ENCODE measurements around the gene APOM.

Gene APOM

DNA sequence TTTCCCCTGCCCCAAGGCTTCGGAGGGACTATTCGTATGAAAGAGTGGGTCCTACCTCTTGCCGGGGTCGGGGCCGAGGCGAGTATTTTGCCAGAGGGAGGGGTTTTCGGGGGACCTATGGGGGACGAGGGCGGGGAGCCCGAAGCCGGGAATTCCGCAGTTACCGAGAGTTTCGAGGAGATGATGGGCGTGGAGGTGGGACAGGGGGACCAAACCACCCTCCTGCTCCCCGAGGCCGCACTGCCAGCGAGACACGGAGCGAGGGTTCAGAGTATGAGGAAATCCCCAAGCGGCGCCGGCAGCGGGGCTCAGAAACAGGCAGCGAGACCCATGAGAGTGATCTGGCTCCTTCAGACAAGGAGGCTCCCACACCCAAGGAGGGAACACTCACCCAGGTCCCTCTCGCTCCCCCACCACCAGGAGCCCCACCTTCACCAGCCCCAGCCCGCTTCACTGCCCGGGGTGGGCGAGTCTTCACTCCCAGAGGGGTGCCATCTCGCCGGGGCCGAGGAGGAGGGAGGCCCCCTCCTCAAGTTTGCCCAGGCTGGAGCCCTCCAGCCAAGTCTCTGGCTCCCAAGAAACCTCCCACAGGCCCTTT is 23.9 kb upstream of the APOM start:
- DNase-seq, result no peak

DNA sequence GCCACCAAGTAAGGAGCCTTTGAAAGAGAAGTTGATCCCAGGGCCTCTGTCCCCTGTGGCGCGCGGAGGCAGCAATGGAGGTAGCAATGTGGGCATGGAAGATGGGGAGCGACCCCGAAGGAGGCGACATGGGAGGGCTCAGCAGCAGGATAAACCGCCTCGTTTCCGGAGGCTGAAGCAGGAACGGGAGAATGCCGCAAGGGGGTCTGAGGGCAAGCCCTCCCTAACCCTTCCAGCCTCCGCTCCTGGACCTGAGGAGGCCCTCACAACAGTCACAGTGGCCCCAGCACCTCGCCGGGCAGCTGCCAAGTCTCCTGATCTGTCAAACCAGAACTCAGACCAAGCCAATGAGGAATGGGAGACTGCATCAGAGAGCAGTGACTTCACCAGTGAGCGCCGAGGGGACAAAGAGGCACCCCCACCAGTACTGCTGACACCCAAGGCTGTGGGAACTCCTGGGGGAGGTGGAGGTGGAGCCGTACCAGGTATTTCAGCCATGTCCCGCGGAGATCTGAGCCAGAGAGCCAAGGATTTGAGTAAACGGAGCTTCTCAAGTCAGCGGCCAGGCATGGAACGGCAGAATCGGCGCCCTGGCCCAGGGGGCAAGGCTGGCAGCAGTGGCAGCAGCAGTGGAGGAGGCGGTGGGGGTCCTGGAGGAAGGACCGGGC is 23.3 kb upstream of the APOM start:
- no peak for DNase-seq

DNA sequence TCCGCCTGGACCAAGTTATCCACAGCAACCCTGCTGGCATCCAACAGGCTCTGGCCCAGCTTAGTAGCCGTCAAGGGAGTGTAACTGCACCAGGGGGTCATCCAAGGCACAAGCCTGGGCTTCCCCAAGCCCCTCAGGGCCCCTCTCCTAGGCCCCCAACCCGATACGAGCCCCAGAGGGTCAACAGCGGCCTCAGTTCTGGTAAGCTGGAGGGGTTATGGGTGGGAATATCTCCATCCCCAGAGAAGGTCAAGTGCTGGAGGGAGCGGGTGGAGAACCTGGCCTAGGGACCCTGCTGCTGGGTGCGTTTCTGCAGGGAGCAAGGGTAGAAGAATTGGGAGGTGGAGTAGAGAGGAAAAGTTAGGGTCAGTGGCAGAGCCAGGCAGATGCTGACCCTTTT is 22.2 kb upstream of the APOM start:
- no peak for DNase-seq

DNA sequence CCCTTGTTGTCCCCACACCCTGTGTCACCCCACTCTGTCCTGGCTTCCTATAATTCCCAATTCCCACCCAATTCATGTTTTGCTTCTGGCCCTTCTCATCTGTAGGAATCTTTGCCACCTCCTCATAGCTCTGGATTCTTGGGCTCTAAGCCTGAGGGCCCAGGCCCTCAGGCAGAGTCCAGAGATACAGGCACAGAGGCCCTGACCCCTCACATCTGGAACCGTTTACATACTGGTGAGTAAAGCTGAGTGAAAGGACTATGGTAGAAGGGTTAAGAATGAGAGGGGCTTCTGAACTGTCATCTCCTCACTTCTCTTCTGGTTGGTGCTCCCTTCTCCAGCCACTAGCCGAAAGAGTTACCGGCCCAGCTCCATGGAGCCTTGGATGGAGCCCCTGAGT is 21.6 kb upstream of the APOM start:
- DNase-seq, result no peak

DNA sequence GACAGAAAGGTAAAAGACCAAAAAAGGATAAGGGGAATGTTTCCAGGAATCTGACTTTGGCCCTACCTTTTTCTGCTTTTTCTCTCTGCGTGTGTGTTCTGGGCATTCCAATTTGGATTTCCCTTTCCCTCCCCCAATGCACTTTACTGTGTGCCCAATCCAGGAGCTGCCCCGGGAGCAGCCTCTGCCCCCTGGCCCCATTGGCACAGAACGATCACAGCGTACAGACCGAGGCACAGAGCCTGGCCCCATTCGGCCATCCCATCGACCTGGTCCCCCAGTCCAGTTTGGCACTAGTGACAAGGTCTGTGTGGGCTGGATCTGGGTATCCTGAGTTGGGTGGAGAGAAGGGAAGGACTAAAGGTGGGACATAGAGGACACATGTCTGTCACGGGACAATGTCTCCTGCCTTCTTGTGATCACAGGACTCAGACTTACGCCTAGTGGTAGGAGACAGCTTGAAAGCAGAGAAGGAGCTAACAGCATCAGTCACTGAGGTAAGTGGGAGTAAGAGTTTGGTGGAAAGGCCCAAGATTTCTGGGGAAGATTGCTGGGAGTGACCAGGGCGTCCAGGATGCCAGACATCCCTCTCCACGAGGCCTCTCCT is 20.6 kb upstream of the APOM start:
- DNase-seq, result no peak

DNA sequence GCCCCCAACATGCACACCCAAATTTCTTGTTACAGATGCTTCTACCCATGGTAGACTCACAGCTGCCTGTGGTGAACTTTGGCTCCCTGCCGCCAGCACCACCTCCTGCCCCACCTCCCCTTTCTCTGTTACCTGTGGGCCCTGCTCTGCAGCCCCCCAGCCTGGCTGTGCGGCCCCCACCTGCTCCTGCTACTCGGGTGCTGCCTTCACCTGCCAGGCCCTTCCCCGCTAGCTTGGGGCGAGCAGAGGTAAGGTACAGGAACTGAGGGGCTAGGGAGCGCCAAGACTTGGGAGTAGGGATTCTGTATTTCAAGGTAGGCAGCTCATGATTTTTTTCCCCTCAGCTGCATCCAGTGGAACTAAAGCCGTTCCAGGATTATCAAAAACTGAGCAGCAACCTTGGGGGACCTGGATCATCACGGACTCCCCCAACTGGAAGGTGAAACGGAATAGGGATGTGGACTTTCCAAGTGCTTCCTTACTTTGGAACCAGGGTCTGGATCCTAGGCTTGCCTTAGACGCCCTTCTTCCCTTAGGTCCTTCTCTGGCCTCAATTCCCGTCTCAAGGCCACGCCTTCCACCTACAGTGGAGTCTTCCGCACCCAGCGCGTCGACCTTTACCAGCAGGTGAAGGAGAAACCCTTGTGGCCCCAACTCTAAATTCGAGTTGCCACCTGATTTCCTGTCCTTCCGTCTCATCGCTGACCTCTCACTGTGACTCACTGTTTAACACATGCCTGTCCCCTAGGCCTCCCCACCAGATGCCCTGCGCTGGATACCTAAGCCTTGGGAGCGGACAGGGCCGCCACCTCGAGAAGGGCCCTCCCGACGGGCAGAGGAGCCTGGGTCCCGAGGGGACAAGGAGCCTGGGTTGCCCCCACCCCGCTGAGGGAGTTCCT is 18.7 kb upstream of the APOM start:
- no peak for DNase-seq

DNA sequence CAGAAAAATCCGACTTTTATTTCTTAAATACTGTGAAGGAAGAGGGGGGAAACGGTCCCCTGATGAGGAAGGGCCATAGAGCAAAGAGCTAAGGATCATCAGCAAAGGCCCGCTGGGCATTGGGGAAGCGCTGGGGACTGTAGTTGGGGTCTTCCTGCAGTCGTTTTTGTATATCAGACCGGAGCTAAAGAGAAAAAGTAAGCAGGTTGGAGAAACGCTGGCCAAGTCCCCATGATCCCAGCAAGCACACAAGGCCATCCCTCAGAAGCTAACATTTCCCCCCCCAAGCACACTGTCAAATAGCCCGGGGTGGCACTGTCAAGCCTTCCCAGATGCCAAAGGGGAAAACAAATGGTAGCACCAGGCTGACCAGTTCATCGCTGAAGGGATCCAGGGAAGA is 16.7 kb upstream of the APOM start:
- no peak for DNase-seq

DNA sequence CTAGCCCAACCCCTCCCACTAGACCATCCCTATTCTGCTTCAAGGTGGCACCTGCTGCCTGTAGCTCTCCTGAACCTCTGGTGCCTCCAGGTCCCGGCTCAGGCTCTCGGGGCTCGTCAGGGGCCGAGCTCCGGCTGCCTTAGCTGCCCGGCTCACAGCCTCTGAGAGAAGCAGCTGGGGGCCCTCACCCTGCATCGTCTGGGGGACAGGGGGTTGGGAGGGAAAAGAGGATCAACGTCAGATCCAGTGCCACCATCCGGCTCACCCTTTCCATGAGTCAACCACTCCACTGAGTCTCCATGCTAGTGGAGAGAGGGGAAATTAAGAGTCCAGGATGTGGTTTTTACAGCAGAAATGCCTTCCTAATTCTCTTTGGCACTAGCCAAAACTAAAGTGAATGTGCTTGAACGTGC is 16.2 kb upstream of the APOM start:
- no peak for DNase-seq

DNA sequence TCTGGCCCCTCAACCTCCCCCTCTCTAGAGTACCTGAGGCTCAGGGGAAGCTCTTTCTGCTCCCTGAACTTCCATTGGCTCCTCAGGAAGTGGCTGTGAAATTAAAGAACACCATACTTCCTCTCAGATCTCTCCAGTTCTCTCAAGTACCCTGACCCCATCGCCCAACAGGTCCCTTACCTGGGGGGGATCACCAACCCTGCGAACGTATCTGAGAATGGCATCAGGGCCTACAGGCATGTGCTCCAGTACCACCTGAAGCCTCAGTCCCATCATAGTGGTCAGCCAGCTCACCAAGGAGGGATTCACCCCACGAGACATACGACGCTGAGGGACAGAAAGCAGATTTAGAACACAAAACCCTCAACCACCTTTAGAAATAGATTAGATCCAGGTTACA is 15.1 kb upstream of the APOM start:
- DNase-seq, result no peak

DNA sequence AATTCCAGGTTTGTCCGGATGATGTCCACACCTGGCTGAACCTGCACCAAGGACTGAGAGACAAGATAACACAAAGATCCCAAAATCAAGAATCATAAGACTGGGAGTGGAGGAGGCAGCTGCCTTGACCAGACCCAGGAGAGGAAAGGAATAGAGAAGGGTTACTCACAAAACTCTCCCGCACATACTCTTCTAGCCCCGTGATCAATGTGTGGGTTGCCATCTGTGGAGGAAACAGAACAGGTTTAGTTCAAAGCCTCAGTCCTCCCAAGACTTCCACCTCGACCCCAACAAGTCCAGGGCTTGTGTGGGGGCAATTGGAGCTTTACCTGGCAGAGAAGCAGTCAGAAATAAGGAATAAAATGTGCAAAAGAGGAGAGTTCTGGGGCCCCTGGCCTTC is 14.3 kb upstream of the APOM start:
- DNase-seq, result no peak

DNA sequence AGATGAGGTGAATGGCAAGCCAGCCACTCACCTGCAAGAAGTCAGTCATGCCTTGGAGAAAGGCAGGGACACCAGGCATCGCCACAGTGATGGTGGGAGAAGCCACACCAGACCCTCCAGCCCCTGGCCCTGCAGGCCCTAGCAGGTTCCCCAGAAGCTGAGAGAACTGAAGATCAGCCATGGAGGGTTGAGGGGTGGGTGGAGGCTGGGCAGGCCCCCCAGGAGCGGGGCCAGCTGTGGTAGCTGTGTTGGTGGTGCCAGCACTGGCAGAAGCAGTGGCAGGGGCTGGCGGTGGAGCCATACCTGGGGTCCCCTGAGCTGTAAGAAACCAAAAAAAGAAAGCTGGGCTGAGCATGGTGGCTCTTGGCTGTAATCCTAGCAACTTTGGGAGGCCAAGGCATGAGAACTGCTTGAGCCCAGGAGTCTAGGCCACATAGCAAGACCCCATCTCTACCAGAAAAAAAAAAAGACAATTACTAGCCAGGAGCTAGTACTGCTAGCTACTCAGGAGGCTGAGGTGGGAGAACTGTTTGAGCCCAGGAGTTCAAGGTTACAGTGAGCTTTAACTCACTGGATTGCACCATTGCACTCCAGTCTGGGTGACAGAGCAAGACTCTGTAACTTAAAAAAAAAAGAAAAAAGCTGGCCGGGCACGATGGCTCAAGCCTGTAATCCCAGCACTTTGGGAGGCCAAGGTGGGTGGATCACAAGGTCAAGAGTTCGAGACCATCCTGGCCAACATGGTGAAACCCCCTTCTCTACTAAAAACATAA is 12.7 kb upstream of the APOM start:
- no peak for DNase-seq

DNA sequence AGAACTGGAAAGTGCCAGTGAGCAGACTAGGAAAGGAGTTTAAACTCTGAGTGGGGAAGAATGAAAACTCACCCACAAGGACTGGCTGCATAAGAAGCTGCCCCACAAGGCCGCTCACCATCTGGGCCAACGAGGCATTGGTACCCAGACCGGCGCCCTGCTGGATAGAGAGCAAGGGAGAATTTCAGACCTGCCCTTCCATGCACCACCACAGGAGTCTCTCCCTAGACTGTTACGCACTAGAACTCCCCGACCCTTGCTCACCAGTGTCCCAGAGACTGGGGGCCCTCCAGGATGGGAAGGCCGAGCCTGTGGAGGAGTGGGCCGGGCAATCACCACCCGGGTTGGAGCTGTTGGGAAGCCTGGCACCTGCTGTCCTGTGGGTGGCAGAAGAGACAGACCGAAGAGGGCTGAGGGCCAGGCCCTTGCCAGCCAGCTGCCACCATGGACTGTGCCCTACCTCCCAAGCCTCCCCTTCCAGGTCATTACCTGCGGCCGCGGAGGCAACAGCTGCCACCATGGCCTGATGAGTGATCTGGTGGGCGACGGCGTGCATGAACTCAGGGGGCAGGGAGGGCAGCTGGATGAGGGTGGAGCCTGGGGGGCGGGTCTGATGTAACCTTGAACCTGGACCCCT is 11.8 kb upstream of the APOM start:
- DNase-seq, result no peak

DNA sequence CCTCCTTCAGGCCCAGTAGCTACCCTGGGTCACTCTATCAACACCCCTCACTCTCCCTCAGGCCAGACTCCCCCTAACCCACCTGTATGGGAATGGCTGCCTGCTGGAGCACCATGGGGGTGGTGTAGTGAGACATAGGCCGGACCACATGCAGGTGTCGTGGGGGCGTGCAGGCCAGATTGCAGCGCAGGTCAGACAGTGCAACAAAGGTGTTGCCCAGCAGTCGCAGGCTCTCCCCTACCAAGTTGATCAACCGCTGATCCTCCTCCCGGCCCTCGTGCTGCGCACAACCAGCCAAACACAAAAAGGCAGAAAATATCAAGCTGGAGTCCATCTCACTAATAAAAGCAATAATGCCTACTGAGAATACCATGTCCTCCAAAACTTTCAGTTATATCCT is 10.4 kb upstream of the APOM start:
- DNase-seq, result no peak

DNA sequence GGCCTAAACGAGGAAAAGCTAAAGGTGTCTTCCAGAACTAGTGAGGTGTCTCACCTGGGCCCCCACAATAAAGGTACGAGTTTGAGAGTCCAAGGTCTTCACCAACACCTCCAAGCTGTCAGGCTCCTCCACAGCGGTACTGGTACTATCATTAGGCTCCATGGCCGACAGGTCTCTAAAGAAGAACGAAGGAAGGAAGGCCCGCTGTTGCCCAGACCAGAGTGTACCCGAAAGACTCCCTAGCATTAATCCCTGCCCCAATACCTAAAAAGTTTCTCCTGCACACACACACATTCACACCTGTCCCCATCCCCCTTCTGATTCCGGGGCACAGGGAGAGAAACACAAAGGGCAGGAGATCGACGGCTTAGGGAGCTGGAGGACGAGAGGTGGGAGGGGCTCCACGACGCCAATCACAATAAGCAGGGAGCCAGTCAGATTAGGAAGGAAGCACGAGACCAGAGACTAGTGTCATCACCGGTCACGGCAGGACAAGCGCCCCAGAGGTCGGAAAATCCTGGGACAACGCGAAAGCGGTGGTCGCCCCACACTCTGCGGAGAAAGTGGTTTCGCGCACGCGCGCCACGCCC is 4.0 kb upstream of the APOM start:
- peak in 1 of 2 experiments; percentile 60 for DNase-seq

DNA sequence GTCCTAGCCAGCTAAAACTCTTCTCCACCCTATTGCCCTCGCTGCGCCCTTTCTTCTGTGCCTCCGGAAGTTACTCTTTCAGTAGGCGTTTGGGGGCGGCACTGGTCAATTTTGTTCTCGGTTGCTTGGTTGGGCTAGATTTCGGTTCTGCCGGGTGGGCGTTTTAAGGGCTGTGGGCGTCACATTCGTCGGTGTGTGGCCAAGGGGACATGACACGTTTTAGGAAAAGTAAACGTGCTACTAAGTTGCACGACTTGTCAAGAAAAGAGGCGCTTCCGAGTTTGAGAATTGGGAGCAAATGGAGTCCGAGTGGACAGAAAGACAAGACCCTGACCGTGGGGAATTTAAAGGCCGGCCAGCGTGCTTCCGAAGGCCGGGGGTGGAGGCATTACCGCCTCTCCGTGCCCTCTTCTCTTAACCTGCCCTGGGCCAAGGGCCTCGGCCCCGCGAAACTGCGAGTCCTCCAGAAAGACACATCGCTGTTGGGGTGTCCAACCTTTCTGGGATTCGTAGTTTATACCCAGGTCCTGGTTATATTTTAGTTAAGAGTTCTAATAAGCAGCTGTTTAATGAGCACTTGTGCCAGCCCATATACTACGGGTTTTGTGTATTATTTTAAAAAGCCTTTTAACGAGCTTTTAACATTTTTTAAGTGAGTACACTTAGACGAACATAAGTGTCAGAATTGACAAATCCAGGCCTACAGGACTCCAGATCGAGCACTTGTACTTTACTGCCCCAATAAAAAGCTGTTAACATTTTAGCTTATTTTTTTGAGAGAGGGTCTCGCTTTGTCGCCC is 2.6 kb upstream of the APOM start:
- DNase-seq, result peak; percentile 88 to 98

DNA sequence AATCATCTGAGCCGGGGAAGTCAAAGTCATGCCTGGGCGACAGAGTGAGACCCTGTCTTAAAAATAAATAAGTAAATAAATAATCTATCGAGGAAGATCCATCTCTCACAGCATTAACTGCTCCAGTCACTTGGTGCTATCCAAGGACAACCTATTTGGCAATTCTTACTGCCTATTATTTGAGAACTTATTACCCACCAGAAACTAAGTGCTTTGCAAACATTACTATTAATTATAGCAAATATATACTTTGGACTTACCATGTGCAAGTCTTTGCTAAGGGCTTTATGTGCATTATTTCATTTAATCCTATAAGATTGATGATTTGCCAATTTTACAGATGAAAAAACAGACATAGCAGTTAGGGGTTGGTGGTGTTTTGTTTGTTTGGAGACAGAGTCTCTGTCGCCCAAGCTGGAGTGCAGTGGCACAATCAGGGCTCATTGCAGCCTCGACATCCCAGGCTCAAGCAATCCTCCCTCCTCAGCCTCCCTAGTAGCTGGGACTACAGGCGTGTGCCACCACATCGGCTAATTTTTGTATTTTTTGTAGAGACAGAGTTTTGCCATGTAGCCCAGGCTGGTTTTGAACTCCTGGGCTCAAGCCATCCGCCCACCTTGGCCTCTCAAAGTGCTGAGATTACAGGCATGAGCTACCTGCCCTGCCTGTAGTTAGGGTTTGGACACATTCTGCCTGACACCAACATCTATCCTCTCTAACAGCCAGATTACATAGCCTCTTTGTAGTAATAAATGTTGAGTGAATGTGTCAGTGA is 933 bp upstream of the APOM start:
- no peak for DNase-seq

DNA sequence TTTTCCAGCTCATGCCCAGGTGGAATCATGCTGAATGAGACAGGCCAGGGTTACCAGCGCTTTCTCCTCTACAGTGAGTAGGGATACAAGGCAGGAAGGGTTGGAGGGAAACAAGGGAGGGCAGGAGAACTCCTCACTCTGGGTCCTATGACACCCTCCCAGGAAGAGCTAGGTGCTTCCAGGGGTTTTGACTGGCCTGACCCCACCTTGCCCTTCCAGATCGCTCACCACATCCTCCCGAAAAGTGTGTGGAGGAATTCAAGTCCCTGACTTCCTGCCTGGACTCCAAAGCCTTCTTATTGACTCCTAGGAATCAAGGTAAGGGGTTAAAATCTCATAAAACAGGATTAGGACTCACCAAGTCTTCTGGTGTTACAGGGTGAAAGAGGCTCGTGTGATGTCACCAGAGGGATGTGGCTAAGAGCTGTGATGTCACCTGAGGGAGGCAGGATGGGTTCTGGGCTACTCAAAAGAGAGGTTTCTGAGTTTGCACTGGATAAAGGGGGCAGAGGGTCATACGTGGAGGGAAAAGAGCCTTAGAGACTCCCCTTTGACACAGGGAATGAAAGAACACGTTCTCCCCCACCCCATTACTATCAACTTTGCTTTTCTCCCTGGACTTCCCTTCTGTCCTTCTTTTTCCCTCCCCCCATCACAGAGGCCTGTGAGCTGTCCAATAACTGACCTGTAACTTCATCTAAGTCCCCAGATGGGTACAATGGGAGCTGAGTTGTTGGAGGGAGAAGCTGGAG is 1.9 kb downstream of the APOM start:
- no peak for DNase-seq

DNA sequence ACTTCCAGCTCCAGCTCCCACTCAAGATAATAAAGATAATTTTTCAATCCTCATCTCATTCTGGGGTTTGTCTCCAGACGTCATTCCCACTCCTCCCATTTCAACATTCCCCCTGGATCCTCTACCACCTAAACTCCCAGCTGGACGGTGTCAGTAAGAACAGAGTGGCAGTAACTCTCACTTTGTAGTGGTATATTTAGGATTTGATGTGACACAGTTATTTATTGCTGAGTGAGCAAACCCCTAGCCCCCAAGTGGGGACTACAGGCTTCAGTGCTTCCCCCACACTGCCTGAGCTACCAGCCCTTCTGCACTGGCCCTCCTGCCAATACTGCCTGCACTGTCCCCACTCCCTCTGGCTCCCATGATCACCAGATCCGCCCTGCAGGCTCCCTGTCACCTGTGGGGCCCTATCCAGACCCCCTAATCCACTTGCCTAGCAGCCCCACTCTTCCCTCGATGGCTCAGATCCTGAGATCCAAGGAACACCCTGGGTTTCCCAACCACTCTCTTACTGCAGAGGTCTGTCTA is 2.5 kb downstream of the APOM start:
- DNase-seq, result no peak

DNA sequence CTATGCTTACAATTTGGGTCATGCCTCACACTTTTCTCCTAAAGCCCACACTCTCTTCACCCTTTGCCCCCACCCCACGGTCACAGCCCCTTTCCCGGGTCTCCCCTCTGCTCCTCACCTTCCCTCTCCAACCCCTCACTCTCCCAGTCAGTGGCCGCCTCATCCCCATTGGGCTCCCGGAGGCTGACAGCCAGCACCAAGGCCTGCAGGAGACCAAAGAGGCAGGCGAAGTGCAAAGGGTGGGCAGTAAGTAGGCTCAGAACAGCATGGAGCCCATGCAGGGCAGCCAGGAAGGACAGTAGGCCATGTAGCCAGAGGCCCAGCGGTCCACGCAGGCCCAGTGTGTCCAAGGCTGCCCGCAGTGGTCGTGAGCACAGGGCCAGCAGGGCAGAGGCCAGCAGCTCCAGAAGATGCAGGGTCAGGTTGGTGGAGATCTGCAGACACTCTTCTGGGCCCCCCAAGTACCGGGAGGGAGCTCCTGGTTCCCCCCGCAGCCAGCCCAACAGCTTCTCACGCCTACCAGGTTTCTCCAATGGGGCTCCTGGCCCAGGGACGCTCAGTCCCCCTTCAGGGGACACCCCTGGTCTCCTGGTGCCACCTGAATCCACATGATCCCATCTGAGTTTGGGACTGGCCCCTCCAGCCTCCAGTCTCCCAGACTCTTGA is 3.4 kb downstream of the APOM start:
- no peak for DNase-seq

Measured in NCI-H1930 (cell line).